ENCODE data around the gene GPR3.

Gene GPR3

GRCh38 chr1:27349784-27350662 is 42.4 kb upstream of the GPR3 start:
- TF ChIP-seq CTCF (IDR thresholded peaks at IDR 0.05): no peak

- TF ChIP-seq CTCF (IDR thresholded peaks at IDR 0.05): no peak
Measured at GRCh38 chr1:27350663-27351540, 41.5 kb upstream of the GPR3 start.

- no peak for TF ChIP-seq CTCF (IDR thresholded peaks at IDR 0.05)
Measured at GRCh38 chr1:27351541-27352107, 40.8 kb upstream of the GPR3 start.

- no peak for TF ChIP-seq CTCF (IDR thresholded peaks at IDR 0.05)
Measured at GRCh38 chr1:27353166-27353565, 39.3 kb upstream of the GPR3 start.

- no peak for TF ChIP-seq CTCF (IDR thresholded peaks at IDR 0.05)
Measured at GRCh38 chr1:27353629-27354028, 38.8 kb upstream of the GPR3 start.

- TF ChIP-seq CTCF (IDR thresholded peaks at IDR 0.05): no peak
Measured at GRCh38 chr1:27355683-27356082, 36.7 kb upstream of the GPR3 start.

- no peak for TF ChIP-seq CTCF (IDR thresholded peaks at IDR 0.05)
Measured at GRCh38 chr1:27356277-27356618, 36.2 kb upstream of the GPR3 start.
